Mesenteric fat pad (tissue), 1 donor: ENCODE measurements around the gene F2R. TPM values are rescaled to one million over a fixed set of nuclear protein-coding genes. Genes with fewer than 3 reads are reported as not detected.

ENCODE experiments used
- DNase-seq: peaks from one replicate; pipeline ENCODE4 v3.0.0-alpha.2; 2020; ENCODE audit warnings: low spot score
- total RNA-seq: library from RNA; stranded (reverse); fragmentation: NEBNext Ultra II Directional; extraction: Animal tissue kit (Norgen Biotek cat#: 25700); gene quantifications from one replicate; pipeline ENCODE4 v1.2.1, GENCODE V29; 2021
- donor health status: DM: yes; HTN: yes; CAD: no.

Gene F2R
- total RNA-seq, 1 donor from 2014 or later = 4.9 TPM

DNA sequence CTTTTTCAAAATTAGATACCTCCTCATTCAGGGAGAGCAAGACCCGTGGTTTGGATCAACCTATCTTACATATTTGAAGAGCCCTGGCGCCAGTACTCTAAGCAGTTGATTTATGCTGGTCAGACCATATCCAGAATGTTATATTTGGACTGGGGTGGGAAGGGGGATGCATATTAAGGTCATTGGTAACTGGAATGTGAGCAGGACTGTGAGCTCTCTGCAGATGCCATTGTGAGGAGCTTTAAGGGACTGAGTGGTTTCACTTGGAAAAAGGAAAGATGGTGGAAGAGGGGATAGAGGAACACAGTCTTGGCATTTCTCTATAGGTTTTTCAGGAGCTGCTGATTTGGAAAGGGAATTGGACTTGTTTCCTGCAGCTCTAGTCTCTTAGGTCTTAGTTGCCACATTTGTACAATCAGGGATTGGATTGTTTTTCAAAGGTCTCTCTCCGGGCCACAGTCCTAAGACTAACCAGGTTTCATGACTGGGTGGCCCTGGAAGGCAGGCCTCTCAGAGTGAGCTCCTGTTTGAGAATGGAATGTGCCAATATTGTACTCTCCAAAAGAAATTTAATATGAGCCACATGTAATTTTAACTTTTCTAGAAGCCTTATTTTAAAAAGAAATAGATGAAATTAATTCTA lies 25.8 kb upstream of the F2R start:
- no peak for DNase-seq

DNA sequence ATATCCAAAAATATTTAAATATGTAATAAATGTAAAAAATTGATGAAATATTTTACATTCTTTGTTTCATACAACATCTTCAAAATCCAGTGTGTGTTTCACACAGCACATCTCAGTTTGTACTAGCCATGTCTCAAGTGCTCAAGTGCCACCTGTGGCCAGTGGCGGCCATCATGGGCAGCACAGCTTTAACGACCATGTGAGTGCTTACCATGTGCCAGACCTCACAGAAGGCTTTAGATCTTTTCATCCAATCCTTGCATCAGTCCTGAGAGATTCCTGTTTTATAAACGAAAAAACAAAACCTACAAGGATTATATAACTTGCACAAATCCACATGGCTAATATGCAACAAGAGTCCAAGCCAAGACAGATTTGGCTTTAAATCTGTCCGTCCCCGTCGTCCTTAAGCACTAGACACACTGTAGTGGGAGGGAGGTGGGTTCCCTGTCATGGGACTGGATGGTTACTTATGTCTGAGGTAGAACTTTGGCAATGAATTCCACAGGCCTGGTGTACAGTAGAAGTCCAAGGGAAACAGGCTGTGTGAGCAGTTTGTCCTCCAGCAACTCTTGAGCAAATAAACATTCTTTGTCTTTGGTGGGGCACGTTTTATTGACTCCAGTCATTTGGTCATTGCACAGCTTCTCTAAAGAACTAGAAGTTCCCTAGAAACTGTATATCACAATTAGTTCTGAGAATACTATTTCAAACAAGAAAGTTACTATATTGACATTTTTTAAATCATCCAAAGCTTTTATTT lies 25.0 kb upstream of the F2R start:
- DNase-seq = no peak

DNA sequence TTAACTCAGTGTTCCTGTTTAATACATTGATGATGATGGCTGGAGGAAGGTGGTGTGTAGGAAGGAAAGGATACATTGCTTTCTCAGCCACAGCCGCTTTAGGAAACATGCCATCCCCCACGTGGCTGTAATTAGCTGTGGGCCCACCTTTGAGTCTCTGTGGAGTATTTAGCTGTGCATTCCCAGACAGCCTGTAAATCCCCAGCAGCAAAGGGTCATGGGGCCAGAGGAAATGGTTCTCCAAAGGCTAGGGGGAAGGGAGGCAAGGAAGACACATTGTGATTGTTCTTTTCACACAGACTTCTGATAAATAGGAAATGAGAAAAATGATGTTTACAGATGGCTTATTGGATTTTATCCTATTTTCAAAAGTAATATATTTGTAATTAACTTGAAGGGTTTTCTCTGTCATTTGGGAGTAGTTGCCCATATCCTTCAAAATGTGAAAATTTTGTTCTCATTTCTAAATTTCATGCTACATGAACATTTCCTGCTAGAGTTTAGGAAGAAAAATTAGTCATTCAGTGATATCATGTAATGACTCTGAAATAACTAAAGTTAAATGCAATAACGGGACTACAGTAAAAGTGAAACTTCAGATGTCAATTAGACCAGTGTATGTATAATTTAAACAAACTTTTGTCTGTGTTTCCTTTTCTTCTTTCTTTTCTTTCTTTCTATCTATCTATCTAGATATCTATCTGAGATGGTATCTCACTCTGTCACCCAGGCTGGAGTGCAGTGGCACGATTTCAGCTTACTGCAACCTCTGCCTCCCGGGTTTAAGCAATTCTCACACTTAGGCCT lies 24.3 kb upstream of the F2R start:
- no peak for DNase-seq

DNA sequence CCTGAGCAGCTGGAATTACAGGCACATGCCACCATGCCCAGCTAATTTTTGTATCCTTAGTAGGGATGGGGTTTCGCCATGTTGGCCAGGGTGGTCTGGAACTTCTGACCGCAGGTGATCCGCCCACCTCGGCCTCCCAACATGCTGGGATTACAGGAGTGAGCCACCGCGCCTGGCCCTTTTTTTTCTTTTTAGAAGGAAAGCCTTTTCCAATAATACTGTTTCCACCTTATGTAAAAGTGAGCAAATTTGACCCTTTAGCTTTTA lies 23.7 kb upstream of the F2R start:
- no peak for DNase-seq

DNA sequence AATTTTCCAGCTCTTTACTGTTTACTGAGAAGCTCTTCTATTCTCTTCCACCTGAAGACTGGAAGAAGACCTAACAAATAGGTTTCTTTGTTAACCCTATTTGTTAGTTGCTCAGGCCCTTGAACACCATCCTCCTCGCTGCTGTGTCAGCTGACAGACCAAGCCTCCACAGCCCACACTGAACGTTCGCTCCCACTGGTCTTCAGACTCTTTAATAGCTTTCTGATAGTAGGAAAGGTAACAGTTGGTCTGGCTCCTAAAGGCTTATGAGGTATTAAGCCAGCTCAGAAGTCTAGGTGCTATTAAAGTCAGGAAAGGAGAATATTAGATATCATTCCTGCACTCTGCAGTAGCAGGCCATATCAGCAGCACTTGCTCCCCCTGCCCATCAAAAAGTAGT lies 23.3 kb upstream of the F2R start:
- DNase-seq = no peak

DNA sequence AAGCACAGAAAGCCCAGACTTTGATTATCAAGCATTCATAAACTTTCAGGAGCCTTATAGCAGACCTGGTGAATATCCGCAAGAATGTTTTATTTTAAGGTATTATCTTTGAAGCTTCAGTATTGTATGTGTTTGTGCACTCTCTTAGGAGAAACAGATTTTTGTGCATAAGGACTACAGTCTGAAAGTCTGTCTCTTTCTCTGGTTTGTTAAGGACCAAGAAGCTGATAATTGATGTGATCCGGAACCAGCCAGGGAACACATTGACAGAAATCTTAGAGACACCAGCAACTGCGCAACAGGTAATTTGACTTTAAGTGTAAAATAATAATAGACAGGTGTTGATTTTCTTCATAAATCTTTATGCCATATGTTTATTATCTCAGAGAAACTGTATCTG lies 22.8 kb upstream of the F2R start:
- DNase-seq = no peak

DNA sequence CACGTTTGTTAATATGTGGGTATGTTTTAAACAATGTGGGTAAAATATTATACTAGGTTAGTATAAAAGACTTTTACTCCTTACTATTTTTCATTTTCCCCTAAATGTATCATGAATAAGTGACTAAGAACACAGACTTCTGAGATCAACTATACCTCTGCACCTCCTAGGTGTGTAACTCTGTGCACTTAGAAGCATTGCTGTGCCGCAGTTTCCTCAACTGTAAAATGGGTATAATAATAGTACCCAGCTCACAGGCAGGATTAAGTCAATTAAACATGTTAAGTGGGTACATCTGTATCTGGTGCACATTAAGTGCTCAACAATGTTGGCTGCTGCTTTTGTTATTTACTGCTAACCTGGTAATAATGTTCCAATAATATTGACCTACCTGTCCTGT lies 21.6 kb upstream of the F2R start:
- no peak for DNase-seq

DNA sequence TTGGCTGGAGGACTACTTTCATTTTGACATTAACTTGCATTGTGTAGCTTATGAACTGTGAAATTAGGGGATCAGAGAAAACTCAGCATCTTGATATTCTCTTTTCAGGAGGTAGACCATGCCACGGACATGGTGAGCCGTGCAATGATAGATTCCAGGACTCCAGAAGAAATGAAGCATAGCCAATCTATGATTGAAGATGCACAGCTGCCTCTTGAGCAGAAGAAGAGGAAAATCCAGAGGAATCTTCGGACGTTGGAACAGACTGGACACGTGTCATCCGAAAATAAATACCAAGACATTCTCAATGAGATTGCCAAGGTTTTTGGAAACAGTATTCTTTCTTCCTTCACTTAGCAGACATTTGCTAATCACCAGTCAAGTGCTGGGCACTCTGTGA lies 20.6 kb upstream of the F2R start:
- DNase-seq = no peak

DNA sequence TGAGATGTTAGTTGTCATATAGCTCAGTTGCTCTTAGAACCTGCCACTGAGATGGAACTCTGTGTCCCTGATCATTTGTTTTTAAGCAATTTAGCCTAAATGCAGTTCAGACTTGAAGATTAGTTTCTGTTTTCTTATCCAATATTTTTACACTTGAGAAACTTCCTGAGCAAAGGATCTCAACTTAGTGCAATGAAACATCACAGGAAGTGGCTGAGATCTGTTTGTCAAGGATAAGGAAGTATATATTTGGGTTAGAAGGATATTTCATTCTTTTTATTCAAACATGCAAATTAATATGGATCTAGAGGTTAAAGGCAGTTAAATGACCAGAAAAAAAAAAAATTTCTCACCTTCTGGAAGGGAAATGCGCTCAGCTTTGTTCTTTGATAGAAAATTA lies 19.7 kb upstream of the F2R start:
- no peak for DNase-seq

DNA sequence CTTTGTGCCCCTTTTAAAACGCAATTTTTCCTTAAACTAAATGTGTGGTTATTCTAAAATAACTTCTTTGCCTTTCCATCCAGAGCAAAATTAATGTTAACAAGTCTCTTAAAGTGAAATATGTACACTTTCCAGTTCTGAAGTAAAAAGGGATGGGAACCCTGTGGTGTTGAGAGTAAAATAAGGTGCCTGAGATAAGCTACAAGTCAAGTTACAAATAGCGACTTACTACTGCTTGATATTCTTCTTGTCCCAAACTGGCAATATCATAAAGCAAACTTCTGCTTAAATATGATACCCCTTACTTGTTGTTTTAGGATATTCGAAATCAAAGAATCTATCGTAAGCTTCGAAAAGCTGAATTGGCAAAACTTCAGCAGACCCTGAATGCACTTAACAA lies 18.3 kb upstream of the F2R start:
- DNase-seq = no peak

DNA sequence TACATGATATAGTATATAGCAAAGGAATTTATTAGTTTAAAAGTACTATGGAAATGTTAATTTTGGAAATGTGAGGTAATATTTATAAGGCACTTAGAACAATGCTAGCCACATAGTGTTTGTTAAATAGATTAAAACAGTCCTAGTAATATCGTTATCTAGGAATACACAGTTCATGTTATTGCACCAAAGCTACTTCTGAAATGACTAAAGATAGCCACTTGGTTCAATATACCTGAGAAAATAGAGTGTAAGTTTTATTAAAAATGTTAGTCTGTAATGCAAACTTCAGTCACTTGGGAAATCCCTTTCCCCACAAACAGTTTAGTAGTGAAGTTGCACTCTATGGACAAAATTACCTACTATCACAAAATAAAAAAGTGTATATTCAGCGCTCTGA lies 15.4 kb upstream of the F2R start:
- no peak for DNase-seq

DNA sequence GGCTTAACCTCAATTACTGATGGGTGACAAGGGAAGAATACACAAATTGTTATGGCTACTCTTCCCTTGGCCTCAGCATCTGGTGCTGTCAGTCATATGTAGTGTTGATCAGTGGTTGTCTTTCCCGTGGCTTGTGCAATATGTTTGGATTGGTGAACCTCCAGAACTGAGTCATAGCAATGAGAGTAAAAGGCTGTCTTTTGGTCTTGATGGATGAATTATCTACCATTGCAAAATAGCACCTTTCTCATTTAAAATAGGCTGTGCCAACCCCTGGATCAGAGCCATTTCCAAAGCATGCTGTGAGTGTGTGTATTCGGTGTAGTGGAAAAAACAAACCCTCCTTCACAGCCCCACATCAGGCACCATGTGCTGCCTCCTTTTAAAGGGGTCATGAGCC lies 14.6 kb upstream of the F2R start:
- DNase-seq = no peak

DNA sequence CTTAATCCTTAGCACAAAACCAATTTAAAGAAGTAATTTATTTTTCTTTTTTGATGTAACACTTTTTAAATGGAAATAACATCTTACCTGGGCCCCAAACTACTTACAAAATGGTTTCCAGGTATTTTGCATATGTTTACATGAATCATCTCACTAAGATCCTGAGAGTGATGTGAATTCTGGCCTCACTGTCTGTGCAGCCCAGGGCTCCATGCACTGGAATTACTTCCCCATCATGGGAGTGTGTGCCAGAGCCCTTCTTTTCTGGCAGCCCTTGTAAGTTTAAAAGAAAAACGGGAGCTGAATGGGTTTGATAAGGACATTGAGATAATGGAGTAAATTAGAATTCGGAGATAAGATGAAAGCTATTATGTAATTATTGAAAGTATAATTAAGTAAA lies 12.2 kb upstream of the F2R start:
- DNase-seq = no peak

DNA sequence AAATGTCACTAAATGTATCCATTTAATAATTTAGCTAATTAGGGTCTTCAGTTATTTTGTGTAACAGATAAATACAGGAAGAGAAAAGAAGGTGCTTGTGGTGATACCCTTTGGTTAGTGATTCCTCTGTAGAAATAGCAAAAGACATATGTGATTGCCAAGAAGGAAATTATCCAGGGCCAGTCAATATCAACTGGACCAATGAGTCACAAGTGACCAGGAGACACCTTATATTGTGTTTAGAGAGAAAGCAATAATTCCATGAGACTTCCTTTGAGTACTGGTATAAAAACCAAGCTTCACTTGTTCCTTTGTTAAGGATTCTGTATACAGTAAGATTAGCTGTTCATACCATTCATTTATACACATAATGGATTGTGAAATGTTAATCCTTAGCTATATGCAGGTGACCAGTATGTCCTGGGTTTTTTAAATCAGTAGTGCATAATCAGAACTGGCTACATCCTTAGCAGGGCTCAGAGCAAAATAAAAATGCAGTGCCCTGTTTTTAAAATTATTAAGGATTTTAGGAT lies 11.7 kb upstream of the F2R start:
- no peak for DNase-seq

DNA sequence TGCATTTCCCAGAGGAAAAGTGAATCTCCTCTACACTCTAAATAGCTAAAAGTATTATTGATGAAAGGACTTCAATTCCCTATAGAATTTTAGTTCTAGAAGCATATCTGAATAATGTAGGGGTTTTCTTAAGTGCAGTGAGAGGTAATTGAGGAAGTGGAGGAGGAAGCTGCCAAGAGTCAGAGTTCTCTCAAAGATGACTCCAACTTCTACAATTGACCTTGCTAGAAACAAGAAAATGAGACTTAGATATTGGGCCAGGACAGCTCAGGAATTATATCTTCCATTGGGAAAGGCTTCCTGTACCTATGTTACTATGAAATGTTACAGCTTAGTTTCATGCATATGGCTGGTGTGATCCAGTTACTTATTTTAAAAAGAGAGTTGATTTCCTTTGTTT lies 10.4 kb upstream of the F2R start:
- no peak for DNase-seq

DNA sequence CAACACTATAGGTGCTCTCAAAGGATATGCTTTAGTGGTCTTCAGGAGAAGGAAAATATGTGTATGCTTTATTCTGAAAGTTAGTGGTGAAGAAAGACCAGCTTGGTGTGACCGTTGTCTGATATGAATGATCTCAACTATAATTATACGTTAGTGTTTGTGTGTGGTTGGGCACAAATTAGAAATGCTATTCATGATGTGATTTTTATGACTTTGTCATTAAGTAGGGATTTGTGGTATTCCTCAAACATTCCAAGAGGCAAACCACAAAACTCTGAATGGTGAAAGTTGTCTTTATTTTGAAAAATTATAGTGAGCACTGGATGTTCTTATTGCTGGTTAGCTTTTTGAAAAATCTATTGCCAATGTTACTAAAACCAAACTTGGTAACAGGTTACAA lies 6.2 kb upstream of the F2R start:
- DNase-seq = no peak

DNA sequence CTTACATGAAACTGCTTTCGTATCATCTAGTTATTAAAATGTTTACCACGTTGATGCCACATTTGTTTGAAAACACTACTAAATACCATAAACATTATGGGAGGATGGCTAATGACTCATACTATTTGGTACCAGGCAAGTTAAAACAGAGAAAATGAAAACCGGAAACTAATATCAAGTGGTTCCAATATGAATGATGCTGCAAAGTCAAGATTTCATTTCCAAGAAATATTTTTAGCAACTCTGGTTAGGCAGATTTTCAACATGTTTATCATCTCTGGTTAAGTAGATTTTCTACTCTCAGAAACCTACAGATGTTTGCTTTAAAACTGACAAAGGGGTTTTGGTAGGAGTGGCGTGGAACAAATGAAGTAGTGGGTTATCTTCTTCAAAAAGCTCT lies 4.9 kb upstream of the F2R start:
- no peak for DNase-seq

DNA sequence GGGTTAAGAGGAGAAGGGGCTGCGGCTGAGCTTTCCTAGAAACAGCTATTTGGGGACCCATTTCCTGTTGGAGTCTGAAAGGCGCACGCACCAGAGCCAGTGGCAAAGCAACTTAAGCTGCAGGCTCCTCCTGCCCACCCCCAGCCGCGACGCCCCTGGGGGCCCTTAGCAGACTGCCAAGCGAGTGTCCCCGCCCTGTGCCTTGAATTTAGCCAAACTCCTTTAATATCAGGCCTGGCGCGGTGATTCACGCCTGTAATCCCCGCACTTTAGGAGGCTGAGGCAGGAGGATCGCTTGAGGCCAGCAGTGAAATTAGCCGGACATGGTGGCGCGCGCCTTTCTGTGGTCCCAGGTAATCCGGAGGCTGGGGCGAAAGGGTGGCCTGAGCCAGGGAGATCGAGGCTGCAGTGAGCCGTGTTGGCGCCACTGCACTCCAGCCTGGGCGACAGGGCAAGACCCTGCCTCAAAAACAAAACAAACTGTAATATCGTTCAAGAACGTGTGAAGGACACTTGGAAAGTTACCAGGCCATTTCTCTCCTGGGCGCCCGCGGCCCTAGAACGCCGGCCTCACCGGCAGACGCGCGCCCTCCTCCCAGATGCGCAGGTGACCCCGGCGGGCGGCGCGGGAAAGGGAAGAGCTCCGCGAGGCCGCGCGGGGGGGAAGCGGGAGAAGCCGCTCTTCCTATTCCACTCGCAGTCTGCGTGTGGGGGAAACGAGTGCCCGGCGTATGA lies 1.0 kb upstream of the F2R start:
- DNase-seq = no peak

DNA sequence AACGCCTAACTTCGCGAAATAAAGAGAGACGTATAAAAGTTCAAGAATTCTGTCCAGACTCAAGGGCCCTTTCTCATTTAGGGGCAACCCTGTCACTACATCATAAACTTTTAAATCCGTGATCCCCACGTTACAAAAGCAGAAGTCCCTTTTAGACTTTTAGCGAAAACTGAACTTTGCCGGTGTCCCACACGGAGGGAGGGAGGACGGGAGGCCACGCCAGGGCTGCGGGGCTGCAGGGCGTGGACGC lies 515 bp upstream of the F2R start:
- DNase-seq = no peak

DNA sequence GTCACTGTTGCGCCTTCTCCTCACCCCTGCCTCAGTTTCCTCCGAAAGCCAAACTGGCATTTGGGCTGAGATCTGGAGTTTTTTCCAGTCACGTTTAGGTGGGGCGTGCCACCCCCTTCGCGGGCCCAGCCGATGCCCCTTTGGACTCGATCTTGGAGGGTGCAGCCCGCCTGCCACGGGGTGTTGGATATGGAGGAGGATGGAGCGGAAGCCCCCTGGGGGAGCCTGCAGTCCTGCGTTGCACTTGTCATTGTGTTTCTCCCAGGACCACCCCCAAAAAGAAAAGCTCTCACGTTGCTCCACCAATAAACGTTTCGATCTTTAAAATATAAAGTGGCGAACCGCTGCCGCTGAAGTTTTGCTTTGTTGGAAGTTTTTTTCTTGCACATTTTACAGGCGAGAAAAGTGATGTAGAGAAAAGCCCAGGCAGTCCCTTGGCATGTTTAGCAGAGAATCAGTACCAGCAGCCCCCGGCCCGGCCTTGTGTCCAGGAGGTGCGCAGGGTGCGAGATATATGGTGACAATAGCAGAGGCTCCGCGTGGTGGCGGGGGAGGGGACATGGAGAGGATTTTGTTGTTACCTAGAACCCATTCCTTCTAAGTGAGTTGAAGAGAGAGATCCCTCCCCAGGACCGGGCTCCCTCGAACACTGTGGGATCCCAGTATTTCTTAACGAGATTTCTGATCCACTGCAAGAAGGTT lies 681 bp downstream of the F2R start:
- no peak for DNase-seq
